Measurements from ENCODE around the gene CYP19A1.

DNA sequence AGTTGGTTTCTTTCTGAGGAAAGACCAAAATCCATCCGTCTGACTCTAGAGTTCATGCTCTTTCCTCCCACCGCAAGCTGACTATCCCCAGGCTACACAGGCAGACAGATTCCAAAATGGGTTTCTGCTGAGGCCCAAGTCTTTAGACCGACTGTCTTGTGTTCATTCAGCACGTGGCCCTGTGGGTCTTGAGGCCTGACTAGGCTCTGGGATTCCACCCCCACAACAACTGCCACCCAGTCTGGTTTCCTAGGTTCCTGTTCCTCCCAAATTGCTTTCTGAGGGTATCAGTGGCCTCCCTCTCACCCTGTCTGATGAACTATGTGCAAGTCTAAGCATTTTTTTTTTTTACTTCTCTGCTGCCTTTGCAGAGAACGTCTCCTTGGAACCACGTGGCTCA, 67.7 kb downstream of the CYP19A1 start:
- TF ChIP-seq, protein P1, sequence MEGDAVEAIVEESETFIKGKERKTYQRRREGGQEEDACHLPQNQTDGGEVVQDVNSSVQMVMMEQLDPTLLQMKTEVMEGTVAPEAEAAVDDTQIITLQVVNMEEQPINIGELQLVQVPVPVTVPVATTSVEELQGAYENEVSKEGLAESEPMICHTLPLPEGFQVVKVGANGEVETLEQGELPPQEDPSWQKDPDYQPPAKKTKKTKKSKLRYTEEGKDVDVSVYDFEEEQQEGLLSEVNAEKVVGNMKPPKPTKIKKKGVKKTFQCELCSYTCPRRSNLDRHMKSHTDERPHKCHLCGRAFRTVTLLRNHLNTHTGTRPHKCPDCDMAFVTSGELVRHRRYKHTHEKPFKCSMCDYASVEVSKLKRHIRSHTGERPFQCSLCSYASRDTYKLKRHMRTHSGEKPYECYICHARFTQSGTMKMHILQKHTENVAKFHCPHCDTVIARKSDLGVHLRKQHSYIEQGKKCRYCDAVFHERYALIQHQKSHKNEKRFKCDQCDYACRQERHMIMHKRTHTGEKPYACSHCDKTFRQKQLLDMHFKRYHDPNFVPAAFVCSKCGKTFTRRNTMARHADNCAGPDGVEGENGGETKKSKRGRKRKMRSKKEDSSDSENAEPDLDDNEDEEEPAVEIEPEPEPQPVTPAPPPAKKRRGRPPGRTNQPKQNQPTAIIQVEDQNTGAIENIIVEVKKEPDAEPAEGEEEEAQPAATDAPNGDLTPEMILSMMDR (IDR thresholded peaks at IDR 0.05) = no peak
- TF ChIP-seq EZH2 (IDR thresholded peaks at IDR 0.05; ENCODE audit: borderline replicate concordance, insufficient read depth, low read depth, low read length, poor library complexity, severe bottlenecking) = no peak
